Measurements from ENCODE around the gene SLX4IP. TPM values are rescaled to one million over a fixed set of nuclear protein-coding genes. Genes with fewer than 3 reads are reported as not detected.
A peak's percentile ranks its signal among the peaks of the same experiment; 100 is the strongest.
"Not testable (repeated sequence)": the region's sequence is repeated elsewhere in the genome, so short reads cannot be mapped to it uniquely, and the experiment has no call there.

SLX4IP gene
- total RNA-seq: 6.3 and 6.4 TPM in 2 replicates

- DNase-seq (ENCODE audit: low spot score): peak; percentile 78
- Mint-ChIP-seq H3K9me3 (no peaks in the 10 kb centered on the region), H3K4me3 (ENCODE audit: low read depth) (peak within 1 kb of the TSS; percentile 97), H3K4me1 (ENCODE audit: low read depth) (peaks cover 59% of the 10 kb centered on the region), H3K27me3 (ENCODE audit: low read depth) (no peaks in the 10 kb centered on the region), H3K27ac (peak within 1 kb of the TSS; percentile 97), H3K36me3 (ENCODE audit: low read depth) (peaks cover 4% of the 10 kb centered on the region)
- intact Hi-C loops (cut with micrococcal nuclease): loop anchor here (1.0 to 5.0 kb wide), 7 partner anchors 12 to 1457 kb away; partner anchors contain the start of gene SNAP25
These were observed at the start of gene SLX4IP for GRCh38 chr20:10434832-10435812. Gene SLX4IP, plus strand, starts transcription at chr20:10435305. Its CDS starts 22,900 bp downstream, at chr20:10458205.

GRCh38 chr20:10385850-10386544 lies 49.1 kb upstream of the SLX4IP start:
- no peak overlapping the region for H3K4me3 Mint-ChIP-seq (ENCODE audit: low read depth)
- H3K27ac Mint-ChIP-seq: no peak overlapping the region
- no peak for DNase-seq (ENCODE audit: low spot score)
- H3K36me3 Mint-ChIP-seq (ENCODE audit: low read depth): no peaks in the 10 kb centered on the region
- no peaks in the 10 kb centered on the region for H3K9me3 Mint-ChIP-seq
- H3K27me3 Mint-ChIP-seq (ENCODE audit: low read depth): peaks cover 5% of the 10 kb centered on the region
- intact Hi-C loops (cut with micrococcal nuclease): no loop called here
- H3K4me1 Mint-ChIP-seq (ENCODE audit: low read depth): peaks cover 6% of the 10 kb centered on the region

GRCh38 chr20:10387686-10388085 lies 47.4 kb upstream of the SLX4IP start:
- Mint-ChIP-seq H3K27ac (no peak overlapping the region), H3K36me3 (ENCODE audit: low read depth) (no peaks in the 10 kb centered on the region), H3K9me3 (no peaks in the 10 kb centered on the region), H3K4me3 (ENCODE audit: low read depth) (no peak overlapping the region), H3K4me1 (ENCODE audit: low read depth) (peaks cover 6% of the 10 kb centered on the region), H3K27me3 (ENCODE audit: low read depth) (peaks cover 5% of the 10 kb centered on the region)
- intact Hi-C loops (cut with micrococcal nuclease): no loop called here
- DNase-seq (ENCODE audit: low spot score): no peak

- Mint-ChIP-seq H3K27me3 (ENCODE audit: low read depth) (peaks cover 5% of the 10 kb centered on the region), H3K4me1 (ENCODE audit: low read depth) (peaks cover 6% of the 10 kb centered on the region), H3K36me3 (ENCODE audit: low read depth) (no peaks in the 10 kb centered on the region), H3K4me3 (ENCODE audit: low read depth) (no peak overlapping the region), H3K9me3 (no peaks in the 10 kb centered on the region), H3K27ac (no peak overlapping the region)
- intact Hi-C loops (cut with micrococcal nuclease): no loop called here
- no peak for DNase-seq (ENCODE audit: low spot score)
These were observed 46.5 kb upstream of the SLX4IP start for GRCh38 chr20:10388597-10388996.

GRCh38 chr20:10390709-10391108 lies 44.4 kb upstream of the SLX4IP start:
- H3K27me3 Mint-ChIP-seq (ENCODE audit: low read depth): peaks cover 5% of the 10 kb centered on the region
- intact Hi-C loops (cut with micrococcal nuclease): no loop called here
- DNase-seq (ENCODE audit: low spot score): no peak
- peaks cover 6% of the 10 kb centered on the region for H3K4me1 Mint-ChIP-seq (ENCODE audit: low read depth)
- H3K36me3 Mint-ChIP-seq (ENCODE audit: low read depth): no peaks in the 10 kb centered on the region
- no peak overlapping the region for H3K27ac Mint-ChIP-seq
- no peaks in the 10 kb centered on the region for H3K9me3 Mint-ChIP-seq
- no peak overlapping the region for H3K4me3 Mint-ChIP-seq (ENCODE audit: low read depth)

GRCh38 chr20:10394752-10395151 lies 40.4 kb upstream of the SLX4IP start:
- H3K27me3 Mint-ChIP-seq (ENCODE audit: low read depth); H3K9me3 Mint-ChIP-seq; H3K36me3 Mint-ChIP-seq (ENCODE audit: low read depth); H3K4me3 Mint-ChIP-seq (ENCODE audit: low read depth); H3K27ac Mint-ChIP-seq; DNase-seq (ENCODE audit: low spot score); intact Hi-C loops (cut with micrococcal nuclease); H3K4me1 Mint-ChIP-seq (ENCODE audit: low read depth): not testable (repeated sequence)

GRCh38 chr20:10398834-10399369 lies 36.2 kb upstream of the SLX4IP start:
- intact Hi-C loops (cut with micrococcal nuclease): no loop called here
- Mint-ChIP-seq H3K4me1 (ENCODE audit: low read depth) (peaks cover 7% of the 10 kb centered on the region), H3K4me3 (ENCODE audit: low read depth) (no peak overlapping the region), H3K27me3 (ENCODE audit: low read depth) (no peaks in the 10 kb centered on the region), H3K36me3 (ENCODE audit: low read depth) (no peaks in the 10 kb centered on the region), H3K27ac (no peak overlapping the region), H3K9me3 (no peaks in the 10 kb centered on the region)
- no peak for DNase-seq (ENCODE audit: low spot score)

GRCh38 chr20:10402938-10403608 lies 32.0 kb upstream of the SLX4IP start:
- no peak overlapping the region for H3K27ac Mint-ChIP-seq
- peaks cover 10% of the 10 kb centered on the region for H3K4me1 Mint-ChIP-seq (ENCODE audit: low read depth)
- no peak overlapping the region for H3K4me3 Mint-ChIP-seq (ENCODE audit: low read depth)
- no peaks in the 10 kb centered on the region for H3K27me3 Mint-ChIP-seq (ENCODE audit: low read depth)
- DNase-seq (ENCODE audit: low spot score): no peak
- intact Hi-C loops (cut with micrococcal nuclease): no loop called here
- H3K36me3 Mint-ChIP-seq (ENCODE audit: low read depth): peaks cover 3% of the 10 kb centered on the region
- H3K9me3 Mint-ChIP-seq: no peaks in the 10 kb centered on the region

- peaks cover 3% of the 10 kb centered on the region for H3K36me3 Mint-ChIP-seq (ENCODE audit: low read depth)
- H3K27ac Mint-ChIP-seq: no peak overlapping the region
- intact Hi-C loops (cut with micrococcal nuclease): no loop called here
- peaks cover 10% of the 10 kb centered on the region for H3K4me1 Mint-ChIP-seq (ENCODE audit: low read depth)
- DNase-seq (ENCODE audit: low spot score): no peak
- H3K9me3 Mint-ChIP-seq: no peaks in the 10 kb centered on the region
- no peaks in the 10 kb centered on the region for H3K27me3 Mint-ChIP-seq (ENCODE audit: low read depth)
- H3K4me3 Mint-ChIP-seq (ENCODE audit: low read depth): no peak overlapping the region
These were observed 31.0 kb upstream of the SLX4IP start for GRCh38 chr20:10404023-10404628.

- H3K4me3 Mint-ChIP-seq (ENCODE audit: low read depth): no peak overlapping the region
- H3K27ac Mint-ChIP-seq: no peak overlapping the region
- intact Hi-C loops (cut with micrococcal nuclease): no loop called here
- no peak for DNase-seq (ENCODE audit: low spot score)
- H3K4me1 Mint-ChIP-seq (ENCODE audit: low read depth): peaks cover 10% of the 10 kb centered on the region
- no peaks in the 10 kb centered on the region for H3K9me3 Mint-ChIP-seq
- H3K27me3 Mint-ChIP-seq (ENCODE audit: low read depth): no peaks in the 10 kb centered on the region
- peaks cover 3% of the 10 kb centered on the region for H3K36me3 Mint-ChIP-seq (ENCODE audit: low read depth)
These were observed 30.1 kb upstream of the SLX4IP start for GRCh38 chr20:10404959-10405530.

- no peaks in the 10 kb centered on the region for H3K27me3 Mint-ChIP-seq (ENCODE audit: low read depth)
- intact Hi-C loops (cut with micrococcal nuclease): no loop called here
These were observed 26.8 kb upstream of the SLX4IP start for GRCh38 chr20:10408108-10408813.

More at GRCh38 chr20:10408108-10408813, 26.8 kb upstream of the SLX4IP start:
- Mint-ChIP-seq H3K4me3 (ENCODE audit: low read depth) (no peak overlapping the region), H3K4me1 (ENCODE audit: low read depth) (peaks cover 6% of the 10 kb centered on the region), H3K36me3 (ENCODE audit: low read depth) (peaks cover 10% of the 10 kb centered on the region), H3K27ac (no peak overlapping the region), H3K9me3 (no peaks in the 10 kb centered on the region)
- no peak for DNase-seq (ENCODE audit: low spot score)

Data from activated T-helper 2 cell treated with anti-CD3 and anti-CD28 coated beads, Interferon-gamma antibody, Interleukin-2, Interleukin-4, amounts not matched to agents 10 μg/mL and 5 μg/mL and 100 μg/mL, durations not matched to agents 14 hours and 24 hours and 36 hours (primary cell).